SK-N-SH treated with all-trans-retinoic acid at 6 μM for 48 hours (cell line): ENCODE results near the gene SLC2A14.

Experiments used
- ARNTL ChIP-seq: fragments of 450-650 bp; formaldehyde crosslinking; IDR thresholded peaks from 2 replicates; pipeline ENCODE4 v1.5.0; 2020; ENCODE audit warnings: low read depth, mild to moderate bottlenecking, moderate library complexity, borderline replicate concordance
- BACH2 ChIP-seq: fragments of 250-450 bp; sonication (Bioruptor Pico); IDR thresholded peaks from 2 replicates; pipeline ENCODE4 v1.9.0; 2021; ENCODE audit warnings: mild to moderate bottlenecking, borderline replicate concordance
- CREB5 ChIP-seq: fragments of 250-450 bp; sonication (Bioruptor Pico); IDR thresholded peaks from 2 replicates; pipeline ENCODE4 v1.5.1; 2020; ENCODE audit warnings: low read depth, mild to moderate bottlenecking, moderate library complexity
- ESRRG ChIP-seq: fragments of 250-450 bp; sonication (Bioruptor Pico); IDR thresholded peaks from 2 replicates; pipeline ENCODE4 v1.6.1; 2021; ENCODE audit warnings: mild to moderate bottlenecking
- GLIS3 ChIP-seq: fragments of 250-450 bp; sonication (Bioruptor Pico); IDR thresholded peaks from 2 replicates; pipeline ENCODE4 v1.5.0; 2020; ENCODE audit warnings: mild to moderate bottlenecking, moderate library complexity
- PATZ1 ChIP-seq: fragments of 250-450 bp; sonication (Bioruptor Pico); IDR thresholded peaks from 2 replicates; pipeline ENCODE4 v1.8.0; 2020; ENCODE audit warnings: mild to moderate bottlenecking, moderate library complexity, borderline replicate concordance
- POU6F1 ChIP-seq: fragments of 250-450 bp; sonication (Bioruptor Pico); IDR thresholded peaks from 2 replicates; pipeline ENCODE4 v1.8.0; 2021; ENCODE audit warnings: low read depth, mild to moderate bottlenecking, moderate library complexity, borderline replicate concordance
- RARB ChIP-seq: fragments of 250-450 bp; sonication (Bioruptor Pico); IDR thresholded peaks from 2 replicates; pipeline ENCODE4 v1.8.0; 2021; ENCODE audit warnings: mild to moderate bottlenecking, moderate library complexity
- TOX ChIP-seq: fragments of 250-450 bp; sonication (Bioruptor Pico); IDR thresholded peaks from 2 replicates; pipeline ENCODE4 v1.8.0; 2021; ENCODE audit warnings: mild to moderate bottlenecking, moderate library complexity, borderline replicate concordance
- ZC3H10 ChIP-seq: fragments of 250-450 bp; sonication (Bioruptor Pico); IDR thresholded peaks from 2 replicates; pipeline ENCODE4 v1.5.1; 2021; ENCODE audit warnings: mild to moderate bottlenecking, moderate library complexity
- ZFP30 ChIP-seq: fragments of 450-650 bp; formaldehyde crosslinking; IDR thresholded peaks from 2 replicates; pipeline ENCODE4 v1.5.0; 2022; ENCODE audit warnings: mild to moderate bottlenecking, moderate library complexity
- ZNF8 ChIP-seq: fragments of 450-650 bp; formaldehyde crosslinking; IDR thresholded peaks from 2 replicates; pipeline ENCODE4 v1.5.0; 2020; ENCODE audit warnings: mild to moderate bottlenecking, moderate library complexity

- TF ChIP-seq RARB (CRISPR knock-in tag) (no peak), CREB5 (no peak), ESRRG (CRISPR knock-in tag) (no peak), TOX (CRISPR knock-in tag) (no peak), ZNF8 (no peak), PATZ1 (CRISPR knock-in tag) (no peak), BACH2 (no peak), ARNTL (CRISPR knock-in tag) (no peak), ZFP30 (no peak), ZC3H10 (CRISPR knock-in tag) (no peak), POU6F1 (CRISPR knock-in tag) (no peak), GLIS3 (no peak)
These were observed at the start of gene SLC2A14 for GRCh38 chr12:7872566-7873319.
